ENCODE data around the gene PCDH19. TPM values are rescaled to one million over a fixed set of nuclear protein-coding genes. Genes with fewer than 3 reads are reported as not detected.

The PCDH19 gene
- total RNA-seq, 1 experiment from 2014 or later, result not detected

GRCh38 chrX:100405424-100405823 is 4.6 kb downstream of the PCDH19 start:
- no peak for DNase-seq (ENCODE audit: low read depth)

GRCh38 chrX:100404851-100405250 is 5.2 kb downstream of the PCDH19 start:
- DNase-seq (ENCODE audit: low read depth), result no peak

GRCh38 chrX:100395781-100396180 is 14.3 kb downstream of the PCDH19 start:
- DNase-seq (ENCODE audit: low read depth), result no peak

- no peak for DNase-seq (ENCODE audit: low read depth)
Observed at GRCh38 chrX:100381619-100382018, 28.5 kb downstream of the PCDH19 start.

- peak; percentile 5 for DNase-seq (ENCODE audit: low read depth)
Observed at GRCh38 chrX:100379388-100379986, 30.6 kb downstream of the PCDH19 start.

GRCh38 chrX:100377826-100378225 is 32.2 kb downstream of the PCDH19 start:
- DNase-seq (ENCODE audit: low read depth), result no peak

- no peak for DNase-seq (ENCODE audit: low read depth)
Observed at GRCh38 chrX:100376576-100376975, 33.5 kb downstream of the PCDH19 start.

- DNase-seq (ENCODE audit: low read depth), result no peak
Observed at GRCh38 chrX:100373673-100374072, 36.4 kb downstream of the PCDH19 start.

GRCh38 chrX:100368167-100368566 is 41.9 kb downstream of the PCDH19 start:
- DNase-seq (ENCODE audit: low read depth), result no peak

- no peak for DNase-seq (ENCODE audit: low read depth)
Observed at GRCh38 chrX:100363896-100364295, 46.2 kb downstream of the PCDH19 start.

- DNase-seq (ENCODE audit: low read depth), result no peak
Observed at GRCh38 chrX:100358766-100359165, 51.3 kb downstream of the PCDH19 start.

- DNase-seq (ENCODE audit: low read depth), result no peak
Observed at GRCh38 chrX:100356351-100356896, 53.6 kb downstream of the PCDH19 start.

- no peak for DNase-seq (ENCODE audit: low read depth)
Observed at GRCh38 chrX:100355680-100356079, 54.4 kb downstream of the PCDH19 start.

- no peak for DNase-seq (ENCODE audit: low read depth)
Observed at GRCh38 chrX:100353326-100353725, 56.7 kb downstream of the PCDH19 start.

- DNase-seq (ENCODE audit: low read depth), result no peak
Observed at GRCh38 chrX:100350704-100351489, 59.2 kb downstream of the PCDH19 start.

GRCh38 chrX:100349391-100349790 is 60.7 kb downstream of the PCDH19 start:
- DNase-seq (ENCODE audit: low read depth), result no peak

GRCh38 chrX:100341142-100341510 is 68.9 kb downstream of the PCDH19 start:
- DNase-seq (ENCODE audit: low read depth), result no peak

GRCh38 chrX:100340491-100341141 is 69.5 kb downstream of the PCDH19 start:
- no peak for DNase-seq (ENCODE audit: low read depth)

GRCh38 chrX:100328351-100328750 is 81.7 kb downstream of the PCDH19 start:
- DNase-seq (ENCODE audit: low read depth), result no peak

- DNase-seq (ENCODE audit: low read depth), result no peak
Observed at GRCh38 chrX:100319716-100320115, 90.4 kb downstream of the PCDH19 start.

- no peak for DNase-seq (ENCODE audit: low read depth)
Observed at GRCh38 chrX:100316987-100317386, 93.1 kb downstream of the PCDH19 start.

- no peak for DNase-seq (ENCODE audit: low read depth)
Observed at GRCh38 chrX:100315566-100315965, 94.5 kb downstream of the PCDH19 start.

All from HT1080 (cell line).